ENCODE results near the gene SLC35D3. TPM values are rescaled to one million over a fixed set of nuclear protein-coding genes. Genes with fewer than 3 reads are reported as not detected.
"Not testable (repeated sequence)": the region's sequence is repeated elsewhere in the genome, so short reads cannot be mapped to it uniquely, and the experiment has no call there.

The SLC35D3 gene
- total RNA-seq, 1 experiment from 2014 or later: not detected

GRCh38 chr6:136923116-136923953 is 1.2 kb downstream of the SLC35D3 start:
- DNase-seq (ENCODE audit: low read depth): no peak

GRCh38 chr6:136923954-136924673 is 2.0 kb downstream of the SLC35D3 start:
- no peak for DNase-seq (ENCODE audit: low read depth)

DNA sequence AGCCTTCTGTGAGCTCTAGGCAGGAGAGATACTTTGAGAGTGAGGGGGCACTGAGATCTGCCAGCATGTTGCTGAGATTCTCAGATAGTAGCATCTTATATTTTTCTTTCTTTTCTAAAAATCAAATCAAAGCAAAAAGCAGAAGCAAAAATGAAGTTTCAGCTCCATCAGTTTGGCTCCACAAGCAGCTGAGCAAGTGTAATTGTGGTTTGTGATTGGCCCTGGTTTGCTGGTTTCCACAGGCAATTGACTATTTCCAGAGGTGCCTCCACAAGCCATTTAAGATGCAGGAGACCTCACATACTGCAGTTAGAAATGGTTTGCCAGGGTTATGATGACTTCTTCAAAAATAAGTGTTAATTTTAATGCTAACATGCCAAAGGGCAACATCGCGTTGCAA is 4.3 kb downstream of the SLC35D3 start:
- no peak for DNase-seq (ENCODE audit: low read depth)

DNA sequence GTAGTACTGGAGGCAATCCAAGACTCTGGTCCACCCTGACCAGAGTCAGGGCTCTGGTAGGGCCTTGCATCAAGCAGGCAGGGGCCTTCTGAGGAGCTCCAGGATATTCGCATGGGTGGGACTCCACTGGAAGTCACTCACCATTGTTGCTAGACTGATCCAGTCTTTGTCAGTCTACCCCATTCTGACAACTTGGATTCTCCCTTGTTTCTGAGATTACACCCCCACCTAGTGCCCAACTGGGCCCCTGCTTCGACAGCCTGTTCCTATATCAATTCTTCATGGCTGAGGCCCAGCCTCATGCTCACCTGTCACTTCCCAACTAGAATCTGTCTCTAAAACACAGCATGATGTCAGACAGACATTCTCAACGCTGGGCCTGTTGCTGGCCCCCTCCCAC is 5.2 kb downstream of the SLC35D3 start:
- no peak for DNase-seq (ENCODE audit: low read depth)

DNA sequence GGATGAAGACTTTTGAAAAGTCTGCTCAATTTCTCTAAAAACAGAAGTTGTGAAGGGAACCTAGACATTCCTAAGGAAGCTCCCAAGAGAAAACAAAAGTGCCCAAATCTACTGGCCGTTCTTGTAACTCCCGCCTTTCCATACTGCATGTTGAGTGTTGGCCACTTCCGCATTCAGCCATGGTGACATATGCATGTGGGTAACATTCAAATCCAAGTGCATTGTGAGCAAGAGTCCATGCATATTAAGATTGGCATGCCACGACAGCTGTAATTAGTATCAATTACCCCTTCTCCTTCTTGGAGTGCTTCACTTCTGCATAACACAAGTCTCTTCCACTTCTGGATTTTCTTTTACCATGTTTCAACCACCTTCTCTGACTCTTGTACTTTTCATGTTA is 8.4 kb downstream of the SLC35D3 start:
- peak; percentile 74 for DNase-seq (ENCODE audit: low read depth)

DNA sequence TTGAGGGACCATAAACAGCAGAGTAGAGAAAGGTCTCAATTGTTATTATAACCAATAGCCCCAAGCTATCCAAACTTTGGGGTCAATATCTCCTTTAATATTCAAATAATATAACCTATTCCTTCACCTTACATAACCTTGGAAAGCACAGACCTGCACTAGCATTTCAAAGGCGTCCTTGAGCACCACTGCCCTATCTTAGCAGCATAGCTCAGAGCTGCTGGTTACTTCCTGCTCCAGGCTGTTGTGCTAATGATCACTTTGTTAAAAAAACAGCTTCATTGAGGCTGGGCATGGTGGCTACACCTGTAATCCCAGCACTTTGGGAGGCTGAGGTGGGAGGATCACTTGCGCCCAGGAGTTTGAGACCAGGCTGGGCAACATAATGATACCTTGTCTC is 10.5 kb downstream of the SLC35D3 start:
- no peak for DNase-seq (ENCODE audit: low read depth)

DNA sequence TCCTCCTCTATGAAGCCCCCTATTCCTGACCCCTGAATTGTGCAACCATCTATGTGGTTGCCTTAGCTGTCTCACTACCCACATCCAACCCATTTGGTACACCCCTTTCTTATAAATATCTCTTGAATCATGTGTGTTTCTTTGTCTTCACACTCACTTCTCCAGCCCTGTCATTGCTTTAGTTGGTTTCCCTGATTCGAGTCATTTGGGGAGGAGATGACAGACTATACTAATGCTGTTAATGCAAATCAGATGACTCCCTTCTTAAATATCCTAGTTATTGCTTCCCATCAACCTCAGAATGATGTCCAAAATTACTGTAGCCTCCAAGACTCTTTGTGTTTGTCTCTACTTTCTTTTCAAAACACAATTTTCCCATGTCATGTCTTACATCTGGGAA is 23.0 kb downstream of the SLC35D3 start:
- no peak for DNase-seq (ENCODE audit: low read depth)

DNA sequence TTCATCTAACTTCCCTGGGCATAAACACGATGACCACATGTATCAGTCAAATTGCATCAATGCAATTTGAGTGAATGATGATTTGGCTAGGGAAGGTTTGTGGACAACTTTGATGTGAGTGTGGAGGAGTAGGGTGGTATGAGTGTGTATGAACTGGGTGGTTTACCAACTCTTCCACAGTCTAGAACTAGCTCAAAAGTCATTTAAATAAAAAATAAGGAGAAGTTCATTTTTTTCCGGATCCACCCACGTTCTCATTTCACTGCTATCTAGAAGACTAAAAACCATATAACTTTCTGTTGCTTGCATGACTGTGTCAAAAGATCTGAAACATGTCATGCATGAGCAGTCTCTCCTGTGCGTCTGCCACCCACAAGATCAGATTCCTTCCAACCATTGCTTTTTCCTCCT is 23.6 kb downstream of the SLC35D3 start:
- no peak for DNase-seq (ENCODE audit: low read depth)

- DNase-seq (ENCODE audit: low read depth): no peak
Observed at GRCh38 chr6:136947037-136947436, 24.9 kb downstream of the SLC35D3 start.

DNA sequence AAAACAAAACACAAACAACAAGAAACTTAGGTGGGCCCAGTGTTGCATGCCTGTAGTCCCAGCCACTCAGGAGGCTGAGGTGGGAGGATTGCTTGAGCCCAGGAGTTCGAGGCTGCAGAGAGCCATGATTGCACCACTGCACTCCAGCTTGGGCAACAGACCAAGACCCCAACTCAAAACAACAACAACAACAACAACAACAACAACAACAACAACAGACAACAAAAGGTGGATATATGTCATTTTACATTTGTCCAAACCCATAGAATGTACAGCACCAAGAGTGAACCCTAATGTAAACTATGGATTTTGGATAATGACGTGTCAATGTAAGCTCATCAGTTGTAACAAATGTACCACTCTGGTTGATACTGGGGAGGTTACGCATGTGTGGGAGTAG is 27.9 kb downstream of the SLC35D3 start:
- DNase-seq (ENCODE audit: low read depth): not testable (repeated sequence)

DNA sequence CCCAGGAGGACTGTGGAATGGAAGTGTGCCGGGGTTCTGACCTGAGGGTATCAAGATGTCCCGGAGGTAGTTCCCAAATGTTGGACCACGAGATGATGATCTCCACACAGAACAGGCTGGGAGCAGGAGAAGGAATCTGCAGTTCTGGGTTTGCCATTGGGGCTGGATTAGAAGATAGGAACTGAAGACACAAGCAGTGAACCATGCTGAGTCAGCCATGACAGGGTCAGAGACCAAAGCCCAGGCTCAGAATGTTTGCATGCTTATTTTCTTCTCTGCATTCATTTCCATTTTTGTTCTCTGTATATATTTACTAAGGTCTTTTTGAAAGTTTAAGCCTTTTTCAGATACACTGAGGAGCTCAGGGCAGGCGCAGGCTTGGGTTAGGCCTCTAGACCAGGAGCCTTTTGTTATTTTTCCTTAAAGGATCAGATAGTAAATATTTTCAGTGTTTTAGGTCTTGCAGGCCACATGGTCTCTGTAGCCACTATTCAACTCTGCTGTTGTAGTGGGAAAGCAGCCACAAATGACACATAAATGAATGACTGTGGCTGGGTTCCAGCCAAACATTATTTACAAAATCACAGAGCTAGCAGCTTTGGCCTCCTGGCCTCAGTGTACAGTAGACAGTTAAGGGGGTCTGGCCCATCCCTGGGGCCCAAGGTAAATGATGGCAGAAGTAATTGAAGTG is 28.5 kb downstream of the SLC35D3 start:
- DNase-seq (ENCODE audit: low read depth): peak; percentile 29

GRCh38 chr6:136952714-136953260 is 30.7 kb downstream of the SLC35D3 start:
- DNase-seq (ENCODE audit: low read depth): no peak

DNA sequence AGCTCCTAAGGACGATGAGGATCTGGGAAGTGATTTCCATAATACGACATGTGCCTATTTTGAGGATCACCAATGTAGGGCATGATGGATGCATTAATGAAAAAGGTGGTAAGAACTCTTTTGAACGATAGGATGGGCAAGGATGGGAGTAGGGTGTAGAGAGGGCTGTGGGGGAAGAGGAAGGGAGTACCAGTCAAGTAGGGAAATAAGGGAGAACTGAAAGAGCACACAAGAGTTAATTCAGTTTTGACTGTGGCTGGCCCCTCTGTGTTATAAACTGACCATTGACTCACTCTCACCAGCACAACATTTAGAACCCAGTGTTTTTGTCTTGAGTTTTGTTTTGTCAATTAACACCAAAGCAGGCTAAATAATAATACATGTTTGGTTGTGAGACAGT is 33.0 kb downstream of the SLC35D3 start:
- no peak for DNase-seq (ENCODE audit: low read depth)

GRCh38 chr6:136956590-136957544 is 34.8 kb downstream of the SLC35D3 start:
- DNase-seq (ENCODE audit: low read depth): peak; percentile 34

DNA sequence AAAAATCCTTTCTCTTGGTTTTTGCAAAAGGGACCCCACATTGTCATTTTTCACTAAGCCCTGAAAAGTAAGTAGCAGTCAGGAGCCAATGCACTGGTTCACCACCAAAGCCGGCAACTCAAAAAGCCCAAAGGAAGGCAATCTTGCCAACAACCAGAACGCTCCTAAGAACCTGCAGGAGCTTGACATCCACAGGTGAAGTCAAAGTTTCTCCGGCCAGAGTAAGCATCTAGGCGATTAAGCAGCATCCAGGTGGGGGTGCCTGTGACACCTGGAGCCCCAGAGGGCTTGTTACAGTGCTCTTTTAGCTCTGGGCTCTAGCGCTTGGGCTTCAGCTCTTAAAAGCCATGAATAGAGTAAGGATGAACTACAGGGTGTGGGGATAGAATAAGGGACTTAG is 36.1 kb downstream of the SLC35D3 start:
- no peak for DNase-seq (ENCODE audit: low read depth)

DNA sequence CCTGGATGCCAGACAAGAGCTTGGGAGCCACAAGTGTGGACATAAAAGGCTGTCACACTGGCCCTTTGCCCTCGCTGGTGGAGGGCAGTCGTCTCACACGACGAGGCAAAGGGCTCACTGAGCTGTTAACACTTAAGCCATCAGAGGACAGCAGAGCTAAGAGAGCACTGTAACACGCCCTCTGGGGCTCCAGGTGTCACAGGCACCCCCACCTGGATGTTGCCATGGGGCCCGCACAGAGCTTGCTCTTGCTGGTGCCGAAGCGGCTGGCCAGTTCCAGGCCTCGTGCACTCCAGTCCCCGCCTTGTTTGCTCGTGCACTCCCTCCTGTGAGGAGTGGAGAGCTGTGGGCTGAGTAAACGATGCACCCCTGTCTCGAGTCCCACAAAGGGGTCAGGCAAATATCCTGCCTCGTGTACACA is 37.4 kb downstream of the SLC35D3 start:
- no peak for DNase-seq (ENCODE audit: low read depth)

DNA sequence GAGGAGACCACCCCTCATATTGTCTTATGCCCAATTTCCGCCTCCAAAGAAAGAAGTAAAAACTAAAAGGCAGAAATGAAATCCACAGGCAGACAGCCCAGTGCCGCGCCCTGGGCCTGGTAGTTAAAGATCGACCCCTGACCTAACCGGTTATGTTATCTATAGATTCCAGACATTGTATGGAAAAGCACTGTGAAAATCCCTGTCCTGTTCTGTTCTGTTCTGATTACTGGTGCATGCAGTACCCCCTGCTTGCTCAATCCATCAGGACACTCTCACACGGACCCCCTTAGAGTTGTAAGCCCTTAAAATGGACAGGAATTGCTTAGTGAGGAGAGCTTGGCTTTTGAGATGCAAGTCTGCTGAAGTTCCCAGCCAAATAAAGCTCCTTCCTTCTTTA is 37.8 kb downstream of the SLC35D3 start:
- not testable (repeated sequence) for DNase-seq (ENCODE audit: low read depth)

- no peak for DNase-seq (ENCODE audit: low read depth)
Observed at GRCh38 chr6:136960781-136961180, 38.7 kb downstream of the SLC35D3 start.

GRCh38 chr6:136961848-136962247 is 39.7 kb downstream of the SLC35D3 start:
- DNase-seq (ENCODE audit: low read depth): no peak

GRCh38 chr6:136962661-136963060 is 40.6 kb downstream of the SLC35D3 start:
- peak; percentile 47 for DNase-seq (ENCODE audit: low read depth)

DNA sequence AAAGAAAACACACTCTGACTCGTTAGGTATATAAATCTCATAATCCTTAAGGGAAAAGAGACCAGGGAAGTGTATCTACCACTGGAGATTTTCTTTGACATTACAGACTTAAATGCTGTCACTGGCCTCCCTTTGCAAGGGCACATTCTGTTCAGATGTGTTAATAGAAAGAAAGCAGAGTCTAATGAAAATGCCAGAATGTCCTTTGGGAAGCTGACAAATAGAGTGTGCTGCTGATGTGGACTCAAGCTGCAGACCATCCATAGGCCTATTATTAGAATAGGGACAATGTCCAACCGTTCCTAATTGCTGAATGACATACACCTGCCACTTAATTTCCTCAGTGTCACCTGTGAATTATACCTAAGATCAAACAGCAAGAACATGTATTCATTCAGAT is 41.2 kb downstream of the SLC35D3 start:
- no peak for DNase-seq (ENCODE audit: low read depth)
